ENCODE measurements around the gene TMPRSS13.
A peak's percentile ranks its signal among the peaks of the same experiment; 100 is the strongest.
"Not testable (repeated sequence)": the region's sequence is repeated elsewhere in the genome, so short reads cannot be mapped to it uniquely, and the experiment has no call there.

The TMPRSS13 gene

DNA sequence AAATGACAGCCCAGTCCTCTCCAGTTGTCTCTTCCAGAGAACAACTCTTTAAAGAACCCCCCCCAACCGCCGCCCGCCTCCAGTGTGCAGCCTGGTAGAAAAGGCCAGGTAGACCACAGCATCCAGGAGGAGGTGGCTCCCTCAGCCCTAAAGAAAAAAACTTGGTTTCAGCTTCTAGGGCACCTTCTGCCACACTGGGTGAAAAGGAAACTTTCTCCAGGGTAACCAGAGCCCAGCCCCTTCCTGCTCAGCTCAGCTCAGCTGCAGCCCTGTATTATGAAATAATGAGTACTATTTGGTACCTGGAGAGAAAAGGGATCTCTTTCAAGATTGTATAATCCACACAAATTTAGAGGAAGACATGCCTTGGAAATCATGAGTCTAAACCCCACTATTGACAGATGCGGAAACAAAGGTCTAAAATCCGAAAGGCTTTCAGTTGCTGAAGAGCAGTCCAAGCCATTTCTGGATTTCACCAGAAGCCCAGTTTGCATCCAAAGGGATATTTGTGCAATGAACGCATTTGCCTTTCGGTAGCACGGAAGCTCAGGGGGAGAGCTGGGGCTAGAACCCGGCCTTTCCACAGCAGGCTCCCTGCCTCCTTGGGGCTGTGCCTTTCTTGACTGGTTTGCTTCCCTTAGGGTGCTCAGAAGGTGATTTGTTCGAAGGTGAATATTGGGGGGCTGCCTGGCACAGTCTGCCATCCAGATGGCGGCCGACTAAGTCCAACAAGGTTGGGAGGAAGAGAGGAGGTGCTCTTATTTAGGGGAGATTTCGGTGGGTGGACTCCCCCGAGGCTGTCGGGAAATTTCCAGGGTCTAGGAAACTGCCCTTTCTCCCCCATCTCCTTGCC, 56.0 kb downstream of the TMPRSS13 start:
- DNase-seq (ENCODE audit: low spot score), result no peak

DNA sequence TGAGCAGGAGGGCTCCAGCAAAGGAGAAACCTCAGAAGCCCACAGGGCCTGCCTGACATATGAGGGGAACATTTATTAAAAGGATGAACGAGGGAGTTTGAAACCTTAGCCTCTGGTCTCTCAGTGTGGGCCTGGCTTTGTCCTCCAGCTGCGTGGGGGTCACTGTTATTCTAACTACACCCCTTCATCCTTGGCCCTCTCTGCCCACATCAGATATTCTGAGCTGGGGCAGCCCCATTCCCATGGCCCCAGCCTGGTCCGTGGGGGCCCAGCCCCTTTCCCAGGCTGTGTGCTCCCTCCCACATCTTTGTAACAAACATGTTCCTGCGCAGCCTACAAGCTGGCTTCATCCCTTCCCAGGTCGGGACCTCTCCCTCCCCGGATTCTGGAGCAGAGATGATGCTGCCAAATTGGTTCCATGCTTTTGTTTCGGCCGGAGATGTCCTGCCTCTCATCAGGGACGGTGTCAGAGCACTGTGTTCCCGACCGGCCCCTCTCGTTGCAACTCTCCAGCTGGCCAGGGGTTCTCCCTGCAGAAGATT, 56.7 kb downstream of the TMPRSS13 start:
- DNase-seq (ENCODE audit: low spot score), result no peak

DNA sequence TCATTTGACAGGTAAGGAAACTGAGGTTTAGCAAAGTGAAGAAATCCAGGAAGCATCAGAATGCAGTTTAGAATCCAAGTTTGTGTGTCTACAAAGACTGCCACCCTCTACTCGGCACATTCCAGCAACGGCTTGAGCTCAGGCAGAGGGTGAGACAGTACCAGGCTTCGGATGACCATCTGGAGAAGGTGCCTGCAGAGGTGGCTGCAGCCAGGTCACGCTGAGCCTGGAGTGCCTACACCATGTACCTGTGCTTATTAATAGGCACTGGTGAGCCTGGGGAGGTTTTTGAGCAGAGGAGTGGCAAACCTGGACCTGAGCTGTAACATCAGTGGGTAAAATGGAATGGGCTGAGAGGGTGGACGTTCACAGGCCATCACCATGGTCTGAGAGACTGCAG, 57.4 kb downstream of the TMPRSS13 start:
- no peak for DNase-seq (ENCODE audit: low spot score)

DNA sequence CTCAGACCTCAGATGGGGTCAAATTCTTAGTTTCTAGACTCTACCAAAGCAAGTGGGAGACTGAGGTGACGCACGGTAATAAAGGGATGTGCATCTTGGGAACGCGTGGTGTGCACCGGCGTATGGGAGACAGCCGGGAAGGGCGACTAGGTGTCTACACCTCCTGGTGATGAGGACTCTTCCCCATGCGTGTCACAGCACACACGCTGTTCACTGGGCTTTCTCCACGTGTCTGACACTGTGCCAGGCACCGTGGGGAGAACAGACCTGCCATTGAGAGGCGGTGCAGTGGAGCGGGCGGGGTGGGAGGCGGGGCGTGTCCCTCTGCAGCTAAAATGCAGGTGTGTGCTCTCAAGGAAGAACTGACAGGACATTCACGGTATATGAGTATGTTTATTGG, 58.0 kb downstream of the TMPRSS13 start:
- DNase-seq (ENCODE audit: low spot score), result no peak

DNA sequence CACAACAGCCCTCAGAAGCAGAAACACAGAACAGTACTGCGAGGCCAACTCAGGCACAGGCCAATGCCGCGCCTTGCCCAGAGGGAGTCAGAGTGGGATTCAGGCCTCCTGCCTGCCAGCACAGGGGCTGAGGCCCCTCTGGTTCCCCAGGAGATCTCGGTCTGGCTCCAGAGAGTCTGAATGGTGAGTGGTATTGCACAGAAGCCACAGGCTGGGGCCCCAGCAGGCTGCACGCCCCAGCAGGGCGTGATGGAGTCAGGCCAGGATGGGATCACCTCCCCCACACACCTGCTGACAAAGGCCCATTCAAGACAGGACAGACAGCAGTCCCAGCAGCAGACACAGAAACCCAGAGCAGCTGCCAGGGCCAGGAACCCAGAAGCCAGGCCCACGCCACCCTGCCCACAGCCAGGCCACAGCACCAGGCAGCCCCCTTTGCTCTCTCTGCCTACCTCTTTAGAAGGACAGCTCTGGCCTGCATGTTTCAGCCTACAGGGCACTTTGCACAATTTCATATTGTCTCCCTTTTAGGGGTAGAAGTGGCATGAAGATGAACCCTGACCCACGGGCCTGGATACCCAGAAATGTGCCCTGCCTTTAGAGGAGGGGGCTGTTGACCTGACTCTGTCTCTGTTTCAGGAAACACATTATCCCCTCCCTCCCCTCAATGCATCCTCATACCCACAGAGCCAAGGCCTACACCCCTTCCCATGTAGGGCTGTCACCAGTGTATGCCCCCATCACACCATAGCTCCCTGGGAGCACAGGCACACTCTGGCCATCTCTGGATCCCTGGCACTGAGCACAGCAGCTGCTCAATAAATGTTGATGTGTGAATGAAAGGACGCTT, 58.9 kb downstream of the TMPRSS13 start:
- DNase-seq (ENCODE audit: low spot score), result no peak

DNA sequence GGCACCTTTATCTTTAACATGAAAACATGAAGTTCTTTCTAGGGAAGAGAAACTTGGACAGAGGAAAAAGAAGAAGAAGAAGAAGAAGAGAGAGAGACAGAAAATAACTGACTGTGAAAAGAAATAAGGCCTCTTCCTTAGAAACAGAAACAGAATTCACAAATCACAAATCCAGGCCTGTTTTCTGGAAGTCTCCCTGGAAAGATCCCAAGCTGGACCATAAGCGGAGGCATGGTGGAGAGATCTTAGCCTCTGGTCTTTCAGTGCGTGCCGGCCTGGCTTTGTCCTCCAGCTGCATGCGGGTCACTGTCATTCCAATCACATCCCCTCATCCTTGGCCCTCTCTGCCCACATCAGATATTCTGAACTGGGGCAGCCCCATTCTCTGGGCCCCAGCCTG, 59.6 kb downstream of the TMPRSS13 start:
- DNase-seq (ENCODE audit: low spot score), result no peak

DNA sequence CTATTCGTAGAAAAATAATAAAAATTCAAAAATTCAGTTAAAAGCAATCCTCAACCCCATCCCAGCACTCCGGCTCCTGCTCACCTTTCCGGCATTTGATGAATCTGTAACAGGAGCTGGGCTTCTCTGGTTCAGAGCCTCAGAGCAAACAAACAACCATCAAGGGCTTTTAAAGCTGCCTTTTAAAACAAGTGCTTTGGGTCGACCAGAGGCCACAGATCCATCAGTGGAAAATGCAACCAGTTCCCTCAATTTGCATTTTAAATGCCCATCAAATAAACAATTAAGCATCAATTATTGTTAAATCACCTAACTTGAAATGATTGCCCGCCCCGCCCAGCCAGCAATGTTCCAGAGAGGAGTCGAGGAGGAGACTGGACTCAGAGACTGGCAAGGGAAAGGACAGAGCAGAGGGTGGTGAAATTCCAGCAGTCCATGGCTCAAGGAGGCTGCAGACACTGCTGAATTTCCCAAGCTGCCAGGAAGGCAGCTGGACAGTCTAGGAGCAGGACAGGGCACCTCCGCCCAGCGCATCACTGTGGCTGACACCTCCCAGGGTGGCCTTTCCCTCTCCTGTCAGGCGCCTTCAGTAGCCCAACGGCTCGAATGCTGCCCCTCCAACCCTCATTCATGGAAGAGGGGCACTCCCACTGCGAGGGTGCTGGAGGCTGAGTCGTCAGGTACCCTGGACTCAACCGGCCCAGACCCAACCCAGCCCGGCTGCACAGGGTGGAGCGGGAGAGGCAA, 60.2 kb downstream of the TMPRSS13 start:
- DNase-seq (ENCODE audit: low spot score), result no peak

DNA sequence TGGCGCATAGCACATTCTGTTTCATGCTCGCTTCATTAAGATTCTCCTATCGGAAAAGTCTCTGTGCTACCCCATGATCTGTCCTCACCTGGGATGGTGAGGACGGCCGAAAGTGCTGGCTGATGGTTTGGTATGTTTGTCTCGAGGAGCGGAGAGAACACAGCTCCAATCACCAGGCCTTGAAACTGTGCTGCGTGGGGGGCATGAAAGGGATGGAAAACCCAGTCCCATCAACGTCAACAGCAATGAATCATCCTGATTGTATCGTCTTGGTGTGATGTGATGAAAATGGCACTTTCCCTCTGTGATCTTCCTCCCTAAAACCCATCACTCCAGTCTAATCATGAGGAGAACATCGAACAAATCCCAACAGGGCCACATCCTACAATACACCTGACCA, 61.1 kb downstream of the TMPRSS13 start:
- DNase-seq (ENCODE audit: low spot score), result no peak

DNA sequence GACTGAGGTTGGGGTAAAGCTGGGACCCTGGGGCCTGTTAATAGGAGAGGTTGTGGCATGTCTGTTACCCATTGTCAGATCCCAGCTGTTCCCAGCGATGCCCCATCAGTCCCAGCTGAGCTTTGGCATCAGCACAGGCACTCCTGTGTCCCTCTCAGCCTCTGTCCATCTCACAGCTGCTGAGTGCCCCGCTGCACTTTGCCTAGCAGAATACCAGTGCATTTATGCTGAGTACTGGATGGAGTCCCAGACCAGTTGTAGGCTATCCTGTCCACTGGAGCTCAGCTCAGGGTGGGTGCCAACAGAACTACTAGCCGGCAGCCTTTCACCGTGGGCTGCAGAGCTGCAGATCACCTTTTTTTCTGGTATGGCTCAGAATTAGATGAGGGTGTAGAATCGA, 62.7 kb downstream of the TMPRSS13 start:
- DNase-seq (ENCODE audit: low spot score), result no peak

DNA sequence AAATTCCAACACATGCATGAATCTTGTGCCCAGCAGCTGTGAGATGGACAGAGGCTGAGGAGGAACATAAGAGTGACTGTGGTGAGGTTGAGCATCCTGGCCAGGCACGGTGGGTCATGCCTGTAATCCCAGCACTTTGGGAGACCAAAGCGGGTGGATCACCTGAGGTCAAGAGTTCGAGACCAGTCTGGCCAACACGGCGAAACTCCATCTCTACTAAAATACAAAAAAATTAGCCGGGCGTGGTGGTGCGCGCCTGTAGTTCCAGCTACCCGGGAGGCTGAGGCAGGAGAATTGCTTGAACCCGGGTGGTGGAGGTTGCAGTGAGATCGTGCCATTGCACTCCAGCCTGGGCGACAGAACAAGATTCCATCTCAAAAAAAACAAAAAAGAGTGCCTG, 63.7 kb downstream of the TMPRSS13 start:
- not testable (repeated sequence) for DNase-seq (ENCODE audit: low spot score)

DNA sequence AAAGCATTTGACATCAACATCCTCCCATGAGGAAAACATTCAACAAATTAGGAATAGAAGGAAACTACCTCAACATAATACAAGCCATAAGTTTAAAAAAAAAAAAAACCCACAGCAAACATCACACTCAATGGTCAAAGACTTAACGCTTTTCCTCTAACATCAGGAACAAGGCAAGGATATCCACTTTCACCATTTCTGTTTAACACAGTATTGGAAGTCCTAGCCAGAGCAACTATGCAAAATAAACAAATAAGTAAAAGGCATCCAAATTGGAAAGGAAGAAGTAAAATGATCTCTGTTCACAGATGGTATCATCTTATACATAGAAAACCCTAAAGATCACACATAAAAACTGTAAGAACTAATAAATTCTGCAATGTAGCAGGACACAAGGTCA, 65.8 kb downstream of the TMPRSS13 start:
- no peak for DNase-seq (ENCODE audit: low spot score)

DNA sequence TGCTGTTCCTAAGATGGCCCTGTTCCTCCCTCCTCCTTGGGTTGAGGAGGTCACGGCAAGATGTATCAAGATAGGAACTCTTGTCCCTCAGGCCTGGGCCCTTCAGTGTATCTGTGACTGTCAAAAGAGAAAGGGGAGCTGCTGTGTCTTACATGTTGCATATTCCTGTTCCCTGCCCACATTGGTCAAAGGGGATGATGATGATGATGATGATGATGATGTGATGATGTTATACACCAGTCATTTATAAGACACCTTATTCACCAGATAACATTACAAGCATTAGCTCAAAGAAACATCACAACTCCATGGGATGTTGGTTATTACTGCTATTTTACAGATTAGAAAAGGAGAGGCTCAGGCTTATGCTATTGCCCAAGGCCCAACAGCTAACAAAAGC, 66.4 kb downstream of the TMPRSS13 start:
- DNase-seq (ENCODE audit: low spot score), result no peak

DNA sequence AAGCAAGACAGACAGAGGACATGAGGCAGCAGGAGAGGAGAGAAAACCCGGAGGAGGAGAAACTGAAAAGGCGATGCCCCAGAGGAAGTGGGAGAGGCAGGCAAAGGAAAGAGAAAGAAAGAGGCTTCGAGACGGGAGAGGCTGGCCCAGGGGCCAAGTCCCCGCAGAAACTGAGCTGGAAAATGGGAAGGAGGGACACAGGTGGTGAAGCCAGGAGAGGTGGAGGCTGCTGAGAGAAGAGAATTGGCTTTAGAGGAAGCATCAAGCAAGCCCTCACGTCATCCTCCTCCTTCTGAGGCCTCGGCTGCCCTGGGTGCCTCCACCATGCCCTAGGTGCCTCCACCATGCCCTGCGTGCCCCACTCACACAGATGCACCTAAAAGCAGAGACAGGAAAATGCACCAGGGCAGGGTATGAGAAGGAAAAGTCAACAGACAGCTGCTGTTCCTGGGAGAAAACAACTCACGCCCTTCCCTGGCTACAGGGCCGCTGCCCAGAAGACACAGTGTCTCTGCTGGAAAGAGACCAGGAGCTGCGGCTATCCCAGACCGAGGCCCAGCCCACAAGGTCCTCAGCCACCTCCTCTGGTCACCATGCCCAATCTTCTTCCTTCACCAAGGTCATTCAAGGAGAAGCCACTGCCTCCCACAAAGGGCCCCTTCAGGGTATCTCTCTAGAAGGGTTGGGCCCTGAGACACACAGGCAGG, 67.0 kb downstream of the TMPRSS13 start:
- no peak for DNase-seq (ENCODE audit: low spot score)

DNA sequence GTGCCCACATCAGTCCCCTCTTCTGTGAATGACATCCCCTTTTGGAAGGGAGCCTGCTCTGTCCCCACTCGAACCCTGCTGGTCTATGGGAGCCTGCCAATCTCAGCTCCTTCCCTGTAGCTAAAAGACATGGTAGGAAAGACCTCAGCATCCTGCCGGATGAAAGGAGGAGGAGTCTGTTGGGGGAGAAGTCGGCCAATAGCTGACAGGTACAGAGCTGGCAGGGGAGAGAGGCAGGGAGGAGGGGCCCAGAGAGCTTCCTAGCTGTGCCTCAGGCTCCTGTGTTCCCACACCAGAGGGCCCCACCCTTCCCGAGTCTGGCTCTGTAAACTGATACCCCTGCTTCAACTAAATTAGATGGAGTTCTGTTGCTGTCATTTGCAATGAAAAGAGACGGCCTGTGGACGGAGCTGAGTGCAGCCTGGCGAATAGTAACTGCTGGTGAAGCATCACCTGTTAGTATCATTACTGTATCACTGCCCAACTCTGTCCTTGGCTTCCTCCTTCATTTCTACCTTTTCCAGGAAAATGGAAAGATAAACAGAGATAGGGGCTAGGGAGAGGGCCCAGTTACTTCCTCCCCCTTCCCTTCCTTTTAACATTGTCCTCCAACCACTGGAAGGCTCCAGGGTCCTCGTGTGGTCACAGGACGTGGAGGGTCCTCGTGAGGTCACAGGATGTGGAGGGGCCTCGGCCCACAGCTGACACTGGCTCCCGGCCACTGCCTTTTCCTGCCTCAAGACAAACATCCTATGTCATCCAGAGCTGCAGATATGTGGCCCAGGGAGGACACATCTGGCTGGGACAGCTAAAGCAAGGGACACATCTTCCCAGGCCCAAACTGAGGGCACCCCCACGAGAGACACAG, 67.8 kb downstream of the TMPRSS13 start:
- peak; percentile 24 for DNase-seq (ENCODE audit: low spot score)

DNA sequence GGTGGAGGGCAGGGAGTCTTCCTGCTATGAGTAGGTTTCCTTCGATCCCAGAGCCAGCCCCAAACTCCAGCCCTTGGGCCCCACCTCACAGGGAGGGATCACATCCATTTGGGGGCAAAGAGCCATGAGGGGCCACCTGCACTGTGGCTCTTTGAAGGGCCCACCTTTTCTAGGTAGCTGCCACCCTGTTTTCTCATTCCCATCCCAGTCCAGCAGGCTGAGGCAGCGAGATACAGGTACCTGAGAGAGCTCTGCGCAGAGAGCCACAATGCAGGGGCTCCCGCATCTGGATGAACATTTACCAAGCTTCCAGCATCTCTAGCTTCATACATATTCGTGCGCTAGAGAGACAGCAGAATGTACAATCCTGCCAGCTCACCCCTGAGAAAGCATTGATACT, 69.1 kb downstream of the TMPRSS13 start:
- DNase-seq (ENCODE audit: low spot score), result no peak

DNA sequence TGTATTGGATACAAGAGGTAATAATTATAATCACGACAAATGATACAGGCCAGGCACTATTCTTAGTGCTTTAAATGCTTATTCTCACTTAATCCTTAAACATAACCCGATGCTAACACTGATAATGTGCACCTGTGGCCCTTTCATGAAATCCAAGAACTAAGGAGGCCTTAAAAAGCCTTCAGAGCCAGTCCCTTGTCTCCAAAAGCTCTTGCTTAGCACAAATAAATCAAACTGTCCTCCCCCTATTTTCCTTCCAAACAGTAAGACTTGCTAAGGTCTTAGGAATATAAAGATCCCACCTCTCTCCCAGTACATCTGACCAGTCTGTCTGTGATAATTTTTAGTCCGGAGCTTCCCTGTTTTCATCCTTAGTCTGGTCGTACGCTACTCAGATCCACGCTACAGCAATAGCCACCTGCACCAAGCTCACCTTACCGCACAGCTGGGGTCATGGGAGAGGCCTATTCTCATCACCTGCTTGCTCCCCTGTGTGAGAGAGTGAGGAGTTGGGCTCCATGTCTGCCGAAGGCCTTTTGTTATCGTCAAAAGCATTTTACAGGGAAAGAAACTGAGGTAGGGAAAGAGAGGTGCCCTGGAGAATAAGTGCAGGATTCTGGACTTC, 69.6 kb downstream of the TMPRSS13 start:
- DNase-seq (ENCODE audit: low spot score), result no peak

DNA sequence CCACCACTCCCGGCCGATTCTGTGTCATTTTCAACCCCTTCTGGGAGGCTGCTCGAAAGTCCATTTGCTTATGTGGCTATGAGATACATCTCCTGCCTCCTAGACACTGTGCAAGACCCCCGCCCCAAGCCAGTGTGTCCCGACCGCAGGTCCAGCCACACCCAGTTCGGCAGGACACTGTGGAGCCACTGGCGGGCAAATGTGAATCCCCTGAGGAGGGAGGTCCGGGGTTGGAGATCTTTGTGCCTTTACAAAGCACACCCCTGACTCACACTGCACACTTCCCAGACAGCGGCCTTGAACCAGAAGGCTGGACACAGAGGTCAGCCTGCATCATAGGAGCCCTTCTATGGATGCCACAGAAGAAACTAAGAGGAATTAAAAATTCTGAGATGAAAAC, 70.1 kb downstream of the TMPRSS13 start:
- no peak for DNase-seq (ENCODE audit: low spot score)

DNA sequence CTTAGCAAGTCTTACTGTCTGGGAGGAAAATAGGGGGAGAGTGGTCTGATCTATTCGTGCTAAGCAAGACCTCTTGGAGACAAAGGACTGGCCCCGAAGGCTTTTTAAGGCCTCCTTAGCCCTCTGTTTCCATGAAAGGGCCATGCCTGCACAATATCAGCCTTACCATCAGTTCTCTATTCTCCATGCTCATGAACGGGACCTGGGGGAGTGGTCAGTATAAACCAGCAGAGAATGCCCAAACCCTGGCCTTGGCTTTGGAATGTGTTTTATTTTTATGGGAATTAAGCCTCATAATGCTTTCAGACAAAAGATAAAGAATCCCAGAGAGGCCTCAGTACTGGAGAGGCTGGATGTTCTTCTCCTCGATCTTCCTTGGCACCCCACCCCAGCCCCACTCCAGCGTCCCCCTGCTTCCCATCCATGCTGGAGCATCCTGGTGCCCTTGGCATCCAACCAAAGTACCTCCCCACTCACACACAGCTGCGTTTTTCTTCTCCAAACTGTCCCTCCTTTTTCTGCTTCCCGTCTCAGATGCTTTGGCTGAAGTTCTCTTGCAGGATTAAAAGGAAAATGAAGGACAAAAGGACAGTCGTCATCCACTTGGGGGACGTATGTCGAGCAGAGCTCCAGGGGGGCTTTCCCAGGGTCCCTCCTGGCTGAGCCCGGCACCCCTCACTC, 71.3 kb downstream of the TMPRSS13 start:
- DNase-seq (ENCODE audit: low spot score), result no peak

DNA sequence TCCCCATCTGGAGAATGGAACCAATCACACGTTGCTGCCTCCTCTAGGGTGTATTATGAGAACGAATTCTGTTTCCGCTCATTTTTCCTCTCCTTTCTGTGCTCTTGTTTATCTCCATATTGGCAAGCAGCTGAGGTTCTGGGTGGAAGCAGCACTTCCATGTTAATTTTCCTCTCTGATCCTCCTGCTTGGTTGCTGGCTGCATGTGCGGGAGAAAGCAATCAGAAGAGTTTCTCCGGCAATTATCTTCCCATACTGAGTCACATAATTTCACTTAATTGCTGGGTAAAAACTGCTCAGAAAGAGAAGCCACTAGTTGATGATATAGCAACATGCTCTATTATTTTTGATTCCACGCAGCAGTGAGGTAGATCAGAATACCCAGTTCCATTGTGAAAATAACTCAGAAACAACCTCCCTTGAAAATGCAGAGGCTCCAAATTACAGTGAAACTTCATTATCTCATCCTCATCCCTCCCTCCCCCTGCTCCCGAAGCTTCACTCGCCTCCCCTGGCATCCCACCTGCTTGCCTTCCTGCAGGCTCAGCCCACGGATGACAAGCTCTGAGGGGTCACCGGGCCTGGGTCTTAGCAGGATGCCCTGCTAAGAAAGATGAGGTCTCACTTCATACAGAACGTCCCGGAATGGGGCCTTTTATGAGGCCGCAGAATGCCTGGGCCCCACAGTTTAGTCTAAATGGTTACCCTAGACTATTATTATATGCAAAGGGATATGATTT, 73.1 kb downstream of the TMPRSS13 start:
- DNase-seq (ENCODE audit: low spot score), result no peak
